Glutamatergic neuron (in vitro differentiated cells): Measurements from ENCODE around the gene ARSG. TPM values are rescaled to one million over a fixed set of nuclear protein-coding genes. Genes with fewer than 3 reads are reported as not detected.

Experiments
- DNase-seq: peaks from one replicate; pipeline ENCODE4 v3.0.0; 2022
- H3K27ac Mint-ChIP-seq: one replicate; pipeline ENCODE4 v1.8.0; 2020; ENCODE audit warnings: mild to moderate bottlenecking, mixed read lengths, inconsistent platforms; ENCODE audit not compliant: unreplicated experiment
- H3K27me3 Mint-ChIP-seq: one replicate; pipeline ENCODE4 v1.8.0; 2020; ENCODE audit warnings: mild to moderate bottlenecking, moderate library complexity, mixed read lengths, inconsistent platforms; ENCODE audit not compliant: unreplicated experiment
- H3K36me3 Mint-ChIP-seq: one replicate; pipeline ENCODE4 v1.8.0; 2020; ENCODE audit warnings: mild to moderate bottlenecking, mixed read lengths, inconsistent platforms; ENCODE audit not compliant: unreplicated experiment
- H3K4me1 Mint-ChIP-seq: one replicate; pipeline ENCODE4 v1.8.0; 2020; ENCODE audit warnings: mild to moderate bottlenecking, low read depth, mixed read lengths, inconsistent platforms; ENCODE audit not compliant: unreplicated experiment
- H3K4me3 Mint-ChIP-seq: one replicate; pipeline ENCODE4 v1.8.0; 2020; ENCODE audit warnings: mild to moderate bottlenecking, mixed read lengths, inconsistent platforms; ENCODE audit not compliant: unreplicated experiment
- H3K9me3 Mint-ChIP-seq: one replicate; pipeline ENCODE4 v1.8.0; 2020; ENCODE audit warnings: mild to moderate bottlenecking, moderate library complexity, mixed read lengths, inconsistent platforms; ENCODE audit not compliant: unreplicated experiment
- total RNA-seq: library from RNA; stranded (reverse); fragmentation: NEBNext Ultra II Directional; extraction: Animal tissue kit (Norgen Biotek cat#: 25700); gene quantifications from one replicate; pipeline ENCODE4 v1.2.1, GENCODE V29; 2021; ENCODE audit not compliant: unreplicated experiment
- TF ChIP-seq, protein P1 (sequence below): fragments of 200-600 bp; sonication (generic); IDR thresholded peaks from one replicate; pipeline ENCODE4 v1.5.0; 2021; ENCODE audit not compliant: partially characterized antibody, unreplicated experiment

Gene ARSG
- total RNA-seq, 1 donor from 2014 or later, result 1.9 TPM

DNA sequence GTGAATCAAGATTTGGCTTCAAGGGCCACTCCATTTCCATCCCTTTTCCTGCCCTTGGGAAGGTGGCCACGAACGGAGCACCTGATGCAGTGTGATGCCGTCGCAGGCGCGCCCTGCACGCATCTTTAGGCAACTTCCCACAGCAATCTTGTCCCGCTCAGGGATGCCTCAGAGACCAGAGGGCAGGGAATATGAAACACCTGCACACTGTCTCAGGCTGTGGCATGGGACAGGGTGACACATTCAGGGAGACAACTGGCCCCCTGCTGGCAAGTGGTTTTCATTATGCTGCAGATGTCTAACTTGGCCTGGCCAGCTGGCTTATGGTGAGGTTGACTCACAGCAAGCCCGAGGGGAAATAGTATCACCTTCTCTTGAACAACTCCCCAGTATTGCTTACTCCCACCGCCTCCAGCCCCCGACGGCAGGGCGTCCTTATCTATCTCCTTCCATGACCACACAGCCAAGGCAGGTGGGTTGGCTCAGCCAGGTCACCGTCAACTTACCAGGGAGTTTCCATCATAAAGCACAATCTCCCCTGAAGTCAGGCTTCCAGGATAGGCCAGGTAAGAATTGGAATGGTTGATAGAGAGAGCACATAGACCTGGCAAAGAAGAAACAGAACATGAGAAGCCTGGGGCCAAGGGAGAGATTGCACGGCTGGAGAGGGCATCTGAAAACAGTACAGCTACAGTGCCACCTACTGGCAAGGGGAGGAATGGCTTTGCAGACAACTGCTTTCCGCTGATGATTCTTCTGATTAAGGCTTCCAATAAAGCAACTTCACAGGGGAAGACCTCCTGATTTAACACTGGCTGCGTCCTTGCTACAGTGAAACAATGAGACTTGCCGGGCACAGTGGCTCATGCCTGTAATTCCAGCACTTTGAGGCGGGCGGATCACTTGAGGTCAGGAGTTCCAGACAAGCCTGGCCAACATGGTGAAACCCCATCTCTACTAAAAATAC lies 144.9 kb downstream of the ARSG start:
- H3K27me3 Mint-ChIP-seq, result peaks cover 5% of the 10 kb centered on the region
- H3K4me1 Mint-ChIP-seq, result peaks cover 19% of the 10 kb centered on the region
- H3K27ac Mint-ChIP-seq, result peak overlapping the region; percentile 92
- no peaks in the 10 kb centered on the region for H3K36me3 Mint-ChIP-seq
- H3K4me3 Mint-ChIP-seq, result peak overlapping the region; percentile 55
- DNase-seq, result peak; percentile 84
- H3K9me3 Mint-ChIP-seq, result peaks cover 4% of the 10 kb centered on the region
- TF ChIP-seq, protein P1, sequence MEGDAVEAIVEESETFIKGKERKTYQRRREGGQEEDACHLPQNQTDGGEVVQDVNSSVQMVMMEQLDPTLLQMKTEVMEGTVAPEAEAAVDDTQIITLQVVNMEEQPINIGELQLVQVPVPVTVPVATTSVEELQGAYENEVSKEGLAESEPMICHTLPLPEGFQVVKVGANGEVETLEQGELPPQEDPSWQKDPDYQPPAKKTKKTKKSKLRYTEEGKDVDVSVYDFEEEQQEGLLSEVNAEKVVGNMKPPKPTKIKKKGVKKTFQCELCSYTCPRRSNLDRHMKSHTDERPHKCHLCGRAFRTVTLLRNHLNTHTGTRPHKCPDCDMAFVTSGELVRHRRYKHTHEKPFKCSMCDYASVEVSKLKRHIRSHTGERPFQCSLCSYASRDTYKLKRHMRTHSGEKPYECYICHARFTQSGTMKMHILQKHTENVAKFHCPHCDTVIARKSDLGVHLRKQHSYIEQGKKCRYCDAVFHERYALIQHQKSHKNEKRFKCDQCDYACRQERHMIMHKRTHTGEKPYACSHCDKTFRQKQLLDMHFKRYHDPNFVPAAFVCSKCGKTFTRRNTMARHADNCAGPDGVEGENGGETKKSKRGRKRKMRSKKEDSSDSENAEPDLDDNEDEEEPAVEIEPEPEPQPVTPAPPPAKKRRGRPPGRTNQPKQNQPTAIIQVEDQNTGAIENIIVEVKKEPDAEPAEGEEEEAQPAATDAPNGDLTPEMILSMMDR, result peak; percentile 89

DNA sequence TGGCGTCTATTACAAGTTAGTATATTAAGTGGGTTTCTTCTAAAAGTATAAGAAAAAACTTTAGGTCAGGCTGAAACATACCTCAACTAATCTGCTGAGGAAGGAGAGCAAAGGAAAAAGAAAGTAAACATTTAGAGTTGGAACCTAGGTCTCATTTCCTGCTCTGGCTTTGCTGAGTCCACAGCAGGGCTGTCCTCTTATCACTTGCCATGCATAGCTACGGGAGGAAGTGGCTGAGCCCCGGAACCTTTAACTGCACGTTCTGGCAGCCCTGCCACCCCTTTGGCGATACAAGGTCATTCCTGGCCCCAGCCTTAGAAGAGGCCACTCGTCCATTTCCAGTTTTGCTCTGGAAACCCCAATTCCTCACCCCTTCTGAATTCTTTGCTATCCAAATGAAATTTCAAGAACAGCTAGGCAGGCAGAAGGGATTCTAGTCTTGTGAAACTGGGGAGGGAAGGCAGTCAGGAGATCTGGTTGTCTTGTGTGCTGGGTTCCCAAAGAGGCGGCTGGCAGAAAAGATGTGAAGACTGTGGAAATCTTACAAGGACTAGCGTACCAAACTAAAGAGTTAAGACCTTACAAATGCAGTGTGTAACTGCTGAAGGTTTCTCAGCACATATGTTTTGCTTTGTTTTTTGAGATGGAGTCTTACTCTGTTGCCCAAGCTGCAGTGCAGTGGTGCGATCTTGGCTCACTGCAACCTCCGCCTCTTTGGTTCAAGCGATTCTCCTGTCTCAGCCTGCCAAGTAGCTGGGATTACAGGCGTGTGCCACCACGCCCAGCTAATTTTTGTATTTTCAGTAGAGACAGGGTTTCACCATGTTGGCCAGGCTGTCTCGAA lies 146.9 kb downstream of the ARSG start:
- Mint-ChIP-seq H3K4me3 (no peak overlapping the region), H3K4me1 (peaks cover 23% of the 10 kb centered on the region), H3K27me3 (peaks cover 3% of the 10 kb centered on the region), H3K27ac (peak overlapping the region; percentile 17), H3K36me3 (no peaks in the 10 kb centered on the region), H3K9me3 (peaks cover 1% of the 10 kb centered on the region)
- no peak for DNase-seq
- TF ChIP-seq, protein P1, result no peak

DNA sequence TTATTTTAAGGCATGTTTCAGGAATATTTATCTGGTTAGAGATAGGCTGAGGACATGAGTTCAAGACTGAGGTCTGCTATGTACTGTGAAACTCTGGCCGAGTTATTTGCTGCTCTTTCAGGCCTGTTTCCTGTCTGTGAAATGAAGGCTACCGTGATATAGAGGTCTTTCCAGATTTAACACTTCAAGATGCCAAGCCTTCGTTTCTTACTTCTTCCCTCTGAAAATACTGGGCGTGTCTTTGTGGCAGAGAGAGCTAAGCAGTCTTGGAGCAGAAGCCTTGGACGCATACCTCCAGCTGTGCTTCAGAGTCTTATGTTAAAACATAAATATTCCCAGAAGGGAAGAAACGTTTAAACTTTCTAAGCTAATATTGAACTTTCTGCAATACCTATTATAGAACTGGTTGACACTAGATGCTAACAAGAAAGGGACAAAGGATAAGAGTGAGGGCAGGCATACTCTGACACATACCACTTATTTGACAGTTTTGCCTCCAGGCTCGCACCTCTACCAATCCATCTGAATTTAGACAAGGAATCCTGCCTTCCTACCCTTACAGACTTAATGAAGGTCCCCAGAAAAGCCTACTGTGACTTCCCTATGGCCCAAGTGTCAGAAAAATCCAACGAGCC lies 148.5 kb downstream of the ARSG start:
- Mint-ChIP-seq H3K36me3 (no peaks in the 10 kb centered on the region), H3K27ac (no peak overlapping the region)
- DNase-seq, result no peak

DNA sequence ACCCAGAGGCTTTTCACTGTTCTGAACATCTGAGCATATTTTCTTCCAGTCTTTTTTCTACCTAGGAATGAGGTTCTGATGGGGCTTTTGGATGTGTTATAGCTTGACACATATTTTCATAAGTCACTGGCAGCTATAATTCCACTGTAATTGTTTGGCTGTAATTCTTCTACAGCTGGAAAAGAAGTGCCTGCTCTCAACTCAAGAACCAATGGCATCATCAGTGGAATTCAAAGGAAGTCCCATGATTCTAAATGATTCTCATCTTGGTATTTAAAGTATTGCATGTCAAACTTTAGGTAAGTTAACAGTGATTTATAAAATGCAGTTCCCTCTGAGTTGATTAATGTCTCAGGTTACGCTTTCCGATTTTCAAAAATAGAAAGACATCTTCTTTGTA lies 149.2 kb downstream of the ARSG start:
- Mint-ChIP-seq H3K27ac (no peak overlapping the region), H3K4me1 (peaks cover 32% of the 10 kb centered on the region), H3K27me3 (peaks cover 3% of the 10 kb centered on the region), H3K4me3 (peak overlapping the region; percentile 16), H3K36me3 (no peaks in the 10 kb centered on the region), H3K9me3 (peaks cover 1% of the 10 kb centered on the region)
- DNase-seq, result no peak
- TF ChIP-seq, protein P1, result no peak

More for the DNA sequence above, 148.5 kb downstream of the ARSG start:
- Mint-ChIP-seq H3K9me3 (peaks cover 1% of the 10 kb centered on the region), H3K4me1 (peaks cover 27% of the 10 kb centered on the region), H3K27me3 (peaks cover 3% of the 10 kb centered on the region), H3K4me3 (no peak overlapping the region)
- TF ChIP-seq, protein P1, result no peak
